Prostate gland (tissue), 2 donors: ENCODE data around the gene TAS2R14.

Experiments used
- CTCF ChIP-seq, 4 experiments: fragments of 200-600 bp in 2 of 4; fragments of 450-650 bp in 2 of 4; sonication (generic) in 2 of 4; IDR thresholded peaks; 1 replicate in 3 of 4; 2 replicates in 1 of 4; pipeline ENCODE4 v1.5.1; 2016 to 2019; ENCODE audit warnings: antibody characterized with exemption in 4 of 4, mild to moderate bottlenecking in 2 of 4, moderate library complexity in 2 of 4
- POLR2A ChIP-seq: fragments of 450-650 bp; IDR thresholded peaks from one replicate; pipeline ENCODE4 v1.6.1; 2016; ENCODE audit warnings: antibody characterized with exemption, mild to moderate bottlenecking
- POLR2AphosphoS5 ChIP-seq: sonication (generic); formaldehyde crosslinking; IDR thresholded peaks from one replicate; pipeline ENCODE4 v1.6.1; 2017; ENCODE audit warnings: antibody characterized with exemption

GRCh38 chr12:10952645-10953044 is 13.6 kb upstream of the TAS2R14 start:
- TF ChIP-seq CTCF (IDR thresholded peaks at IDR 0.05) (no peak), POLR2A (no peak), POLR2AphosphoS5 (no peak)
